ENCODE results near the gene MSANTD2.
A peak's percentile ranks its signal among the peaks of the same experiment; 100 is the strongest.
"Not testable (repeated sequence)": the region's sequence is repeated elsewhere in the genome, so short reads cannot be mapped to it uniquely, and the experiment has no call there.

The MSANTD2 gene

DNA sequence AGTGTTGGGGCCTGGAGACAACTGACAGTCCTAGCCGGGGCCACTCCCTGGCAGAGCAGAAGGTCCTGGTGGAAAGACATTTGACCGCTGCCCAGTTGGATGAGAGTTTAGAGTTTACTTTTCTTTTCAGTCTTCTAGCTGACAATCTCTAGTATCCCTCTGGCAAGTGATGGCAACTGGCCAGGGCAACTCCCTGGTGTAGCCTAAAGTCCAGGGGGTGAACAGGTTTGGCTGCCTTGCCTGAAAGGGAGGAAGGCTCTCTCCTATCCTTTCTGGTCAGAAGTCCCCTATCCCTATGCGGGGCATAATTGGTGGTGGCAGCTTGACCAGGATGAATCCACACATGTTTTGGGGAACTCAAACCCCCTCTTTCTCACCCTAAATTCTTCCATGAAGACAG, 16.8 kb upstream of the MSANTD2 start:
- no peak for DNase-seq

DNA sequence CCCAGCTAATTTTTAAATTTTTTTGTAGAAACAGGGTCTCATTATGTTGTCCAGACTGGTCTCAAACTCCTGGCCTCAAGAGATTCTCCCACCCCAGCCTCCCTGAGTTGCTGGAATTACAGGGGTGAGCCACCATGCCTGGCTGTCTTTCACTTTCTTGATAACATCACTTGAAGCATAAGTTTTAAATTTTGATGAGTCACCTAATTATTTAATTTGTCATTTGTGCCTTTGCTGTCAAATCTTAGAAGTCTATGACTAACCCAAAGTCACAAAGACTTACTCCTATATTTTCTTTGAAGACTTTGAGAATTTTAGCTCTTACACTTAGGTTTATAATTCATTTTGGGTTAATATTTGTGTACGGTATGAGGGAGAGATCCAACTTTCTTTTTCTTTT, 14.5 kb upstream of the MSANTD2 start:
- no peak for DNase-seq

DNA sequence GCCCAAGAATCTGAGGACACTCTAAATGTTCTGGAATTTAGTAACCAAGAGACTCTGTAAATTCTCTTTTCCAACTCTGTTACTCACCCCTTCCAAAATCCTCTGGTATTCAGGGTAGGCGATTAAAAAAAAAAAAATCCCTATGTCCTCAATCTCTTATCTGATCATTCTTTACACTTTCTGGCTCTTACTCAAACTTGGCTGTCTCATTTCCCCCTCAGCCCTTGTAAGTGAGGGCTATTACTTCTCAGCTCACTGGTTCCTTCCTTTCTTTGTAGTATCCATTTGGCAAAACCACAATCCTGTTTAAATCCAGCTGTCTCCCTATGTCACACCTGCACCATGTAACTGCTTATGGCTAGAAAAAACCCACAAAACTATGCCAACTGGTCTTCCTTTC, 12.7 kb upstream of the MSANTD2 start:
- DNase-seq = no peak

DNA sequence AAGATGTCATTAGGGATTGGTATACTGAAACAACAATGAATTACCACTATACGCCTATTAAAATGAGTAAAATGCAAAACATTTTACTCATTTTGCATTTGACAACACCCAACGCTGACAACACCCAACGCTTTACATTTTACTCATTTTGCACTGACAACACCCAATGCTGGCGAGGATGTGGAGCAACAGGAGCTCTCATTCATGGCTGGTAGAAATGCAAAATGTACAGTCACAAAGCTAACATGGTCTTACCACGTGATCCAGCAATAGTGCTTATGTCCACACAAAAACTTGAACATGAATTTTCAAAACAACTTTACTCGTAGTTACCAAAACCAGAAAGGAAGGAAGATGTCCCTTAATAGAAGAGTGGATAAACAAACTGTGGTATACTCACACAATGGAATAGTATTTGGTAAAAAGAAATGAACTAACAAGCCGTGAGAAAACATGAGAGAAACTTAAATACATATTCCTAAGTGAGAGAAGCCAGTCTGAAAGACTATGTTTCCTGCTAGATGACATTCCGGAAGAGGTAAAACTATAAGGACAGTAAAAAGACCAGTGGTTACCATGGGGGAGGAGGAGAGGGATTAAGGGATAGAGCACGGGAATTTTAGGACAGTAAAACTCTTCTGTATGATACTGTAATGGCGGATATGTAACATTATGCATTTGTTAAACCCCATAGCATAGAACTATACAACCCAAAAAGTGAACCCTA, 11.4 kb upstream of the MSANTD2 start:
- no peak for DNase-seq

DNA sequence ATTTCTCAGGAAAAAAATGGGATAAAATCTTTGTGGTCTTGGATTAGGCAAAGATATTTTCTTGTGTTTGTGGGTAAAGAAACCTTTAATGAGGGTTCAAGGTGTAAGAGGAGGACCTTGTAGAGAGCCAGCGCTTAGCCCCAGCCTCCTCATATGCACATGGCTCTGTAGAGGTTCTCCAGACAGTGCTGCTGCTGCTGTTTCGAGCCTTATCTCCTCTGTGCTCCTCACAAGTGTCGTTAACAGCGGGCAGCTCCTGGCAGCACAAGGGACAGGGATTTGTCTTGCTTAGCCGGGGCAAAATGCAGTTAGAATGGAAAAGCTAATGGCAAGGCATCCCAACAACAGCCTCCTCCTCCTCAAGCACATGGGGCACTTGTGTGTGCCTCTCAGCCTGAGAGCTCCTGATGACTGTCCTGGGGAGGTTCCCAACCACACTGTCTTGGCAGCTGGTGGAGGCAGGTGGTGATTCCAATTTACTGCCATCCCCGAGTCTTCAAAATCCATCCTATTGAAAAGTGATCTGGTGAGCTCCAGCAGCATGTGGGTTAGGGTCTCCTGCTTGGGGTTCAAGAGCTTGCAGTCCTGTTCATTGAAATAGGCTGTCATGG, 7.6 kb upstream of the MSANTD2 start:
- no peak for DNase-seq

DNA sequence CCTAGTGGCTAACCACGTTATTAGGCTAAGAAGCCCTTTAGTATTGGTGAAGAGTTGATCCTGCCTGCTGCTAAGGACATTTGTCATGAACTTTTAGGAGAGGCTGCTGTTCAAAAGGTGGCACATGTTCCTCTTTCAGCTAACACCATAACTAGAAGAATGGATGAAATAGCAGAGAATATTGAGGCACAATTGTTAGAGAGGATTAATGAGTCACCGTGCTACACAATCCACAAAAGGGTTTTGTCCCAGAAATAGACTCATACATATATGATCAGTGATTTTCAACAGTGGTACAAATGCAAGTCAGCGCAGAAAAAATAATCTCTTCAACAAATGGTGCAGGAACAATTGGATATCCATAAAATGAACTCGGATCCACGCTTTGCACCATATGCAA, 7.0 kb upstream of the MSANTD2 start:
- DNase-seq = no peak

DNA sequence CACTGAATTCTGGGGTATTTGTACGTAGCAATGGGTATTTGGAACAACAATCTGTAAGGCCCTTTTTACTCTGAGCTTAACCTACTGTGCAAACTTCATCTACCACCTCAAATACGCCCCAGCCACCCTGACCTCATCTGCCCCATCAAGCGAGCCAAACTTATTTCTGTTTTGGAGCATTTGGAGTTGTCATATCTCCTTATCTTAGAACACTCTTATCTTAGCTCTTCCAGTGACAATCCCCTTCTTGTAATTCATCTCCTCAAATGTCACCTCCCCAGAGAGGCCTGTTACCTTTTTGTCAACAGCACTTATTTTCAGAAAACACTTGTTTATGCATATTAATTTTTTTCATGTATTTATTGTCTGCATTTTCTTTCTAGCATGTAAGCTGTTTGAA, 4.7 kb upstream of the MSANTD2 start:
- no peak for DNase-seq

DNA sequence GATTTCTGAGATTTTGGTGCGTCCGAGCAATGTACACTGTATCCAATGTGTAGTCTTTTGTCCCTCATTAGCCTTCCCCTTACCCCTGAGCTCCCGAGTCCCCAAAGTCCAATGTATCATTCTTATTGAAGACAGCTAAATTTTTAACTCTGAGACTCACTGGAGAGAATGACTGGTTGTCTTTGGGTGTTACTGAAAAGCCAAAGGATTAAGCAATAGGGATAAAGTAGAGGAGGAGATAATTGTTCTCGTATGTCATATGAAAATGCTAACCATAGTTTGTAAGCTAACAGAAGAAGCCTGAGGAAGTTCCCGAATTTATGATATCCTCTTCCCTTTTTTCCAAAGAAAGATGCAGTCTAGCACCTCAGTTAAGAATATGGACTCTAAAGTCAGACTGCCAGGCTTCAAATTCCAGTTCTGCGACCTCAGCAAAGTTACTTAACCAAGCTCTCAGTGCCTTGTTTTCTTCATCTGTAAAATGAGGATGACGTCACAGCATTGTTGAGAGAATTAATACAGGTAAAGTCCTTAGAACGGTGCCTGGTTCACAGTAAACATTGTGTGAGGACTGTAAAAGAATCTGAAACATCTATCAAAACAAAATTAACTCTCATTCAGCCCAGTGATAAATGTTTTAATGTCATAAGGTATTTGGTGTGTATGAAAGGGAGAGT, 1.6 kb upstream of the MSANTD2 start:
- no peak for DNase-seq

DNA sequence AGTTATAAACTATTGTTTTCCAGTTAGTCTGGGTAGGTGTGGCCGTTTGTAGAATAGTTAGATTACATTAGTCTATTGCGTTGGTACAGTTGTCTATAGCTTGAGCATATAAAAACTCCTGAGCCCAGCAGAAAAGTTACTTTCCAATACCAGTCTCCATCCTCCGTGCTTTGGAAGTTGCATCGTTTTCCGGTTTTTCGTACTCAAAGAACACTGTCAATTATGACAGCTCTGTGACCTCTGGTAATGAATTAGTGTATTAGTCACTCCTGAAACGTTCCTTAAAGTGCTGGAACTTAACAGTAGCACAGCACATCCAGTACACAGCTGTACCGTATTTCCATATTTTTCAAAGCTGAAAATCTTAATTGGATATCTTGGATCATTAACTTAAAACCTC, 808 bp upstream of the MSANTD2 start:
- DNase-seq = peak; percentile 11

DNA sequence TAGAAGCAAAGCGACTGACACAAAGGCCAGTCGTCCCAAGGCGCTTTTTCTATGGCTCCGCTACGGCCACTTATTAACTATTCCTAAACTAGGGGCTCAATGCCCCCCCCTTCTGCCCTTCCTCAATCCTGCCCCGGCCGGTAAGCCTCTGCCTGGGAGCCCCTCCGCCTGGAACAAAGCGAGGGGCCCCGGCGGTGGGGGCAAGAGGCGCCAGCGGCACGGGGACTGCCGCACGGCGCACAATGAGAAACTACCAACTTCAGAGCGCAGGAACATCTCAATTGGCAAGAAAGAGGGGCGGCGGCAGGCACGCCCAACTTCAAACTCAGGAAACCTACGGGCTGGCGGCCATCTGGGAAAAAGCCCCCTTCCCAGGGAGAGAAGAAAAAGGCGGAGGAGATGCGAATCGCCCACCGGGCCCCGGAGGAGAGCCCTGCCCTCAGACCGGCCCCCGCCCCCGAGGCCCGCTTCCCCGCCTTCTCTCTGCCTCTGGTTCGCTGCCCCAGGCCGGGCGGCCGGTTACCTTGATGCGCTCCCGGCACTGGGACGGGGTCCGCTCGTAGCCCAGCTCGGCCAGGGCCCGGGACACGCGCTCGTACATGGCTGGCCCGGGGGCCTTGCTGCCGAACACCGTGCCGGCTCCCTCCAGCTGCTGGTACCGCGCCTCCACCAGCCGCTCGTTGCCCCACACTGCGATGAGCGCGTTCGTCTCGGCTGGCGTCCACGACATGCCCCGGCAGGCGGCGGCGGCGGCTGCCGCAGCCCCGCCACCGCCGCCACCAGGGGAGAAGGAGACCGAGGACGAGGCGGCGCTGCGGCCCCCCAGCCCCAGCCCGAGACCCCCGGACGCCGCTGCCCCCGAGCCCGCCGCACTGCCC, 619 bp downstream of the MSANTD2 start:
- DNase-seq = peak; percentile 47

DNA sequence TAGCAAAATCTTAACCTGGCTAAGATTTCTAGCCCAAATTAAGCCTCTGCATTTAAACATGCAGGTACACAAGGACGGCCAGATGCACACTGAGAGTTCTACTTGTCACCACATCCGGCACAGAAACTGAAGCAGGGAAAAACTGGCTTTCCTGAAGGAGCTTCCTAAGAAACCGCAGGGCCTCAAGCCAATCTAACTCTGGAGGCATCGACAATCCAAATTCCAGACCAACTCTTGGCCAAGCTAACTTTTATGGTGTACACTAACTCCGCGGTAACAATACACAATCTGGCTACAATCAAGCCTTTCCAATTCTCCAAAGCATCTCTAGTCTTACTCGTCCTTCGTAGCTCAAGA, 1.2 kb downstream of the MSANTD2 start:
- DNase-seq = no peak

DNA sequence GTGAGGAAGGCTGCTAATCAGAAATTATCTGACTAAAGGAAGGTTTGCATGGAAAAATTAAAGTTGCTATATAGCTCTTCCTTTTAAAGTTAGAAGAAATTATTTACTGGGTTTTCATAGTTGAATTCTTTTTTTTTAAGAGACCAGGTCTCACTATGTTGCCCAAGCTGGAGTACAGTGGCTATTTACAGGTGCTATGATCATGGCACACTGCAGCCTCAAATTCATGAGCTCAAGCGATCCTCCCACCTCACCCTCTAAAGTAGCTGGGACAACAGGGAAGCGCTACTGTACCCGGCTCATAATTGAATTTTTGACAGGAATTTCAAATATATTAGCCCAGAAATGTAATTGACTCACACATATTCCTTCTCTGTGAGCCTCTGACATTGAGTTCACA, 3.9 kb downstream of the MSANTD2 start:
- DNase-seq = no peak

DNA sequence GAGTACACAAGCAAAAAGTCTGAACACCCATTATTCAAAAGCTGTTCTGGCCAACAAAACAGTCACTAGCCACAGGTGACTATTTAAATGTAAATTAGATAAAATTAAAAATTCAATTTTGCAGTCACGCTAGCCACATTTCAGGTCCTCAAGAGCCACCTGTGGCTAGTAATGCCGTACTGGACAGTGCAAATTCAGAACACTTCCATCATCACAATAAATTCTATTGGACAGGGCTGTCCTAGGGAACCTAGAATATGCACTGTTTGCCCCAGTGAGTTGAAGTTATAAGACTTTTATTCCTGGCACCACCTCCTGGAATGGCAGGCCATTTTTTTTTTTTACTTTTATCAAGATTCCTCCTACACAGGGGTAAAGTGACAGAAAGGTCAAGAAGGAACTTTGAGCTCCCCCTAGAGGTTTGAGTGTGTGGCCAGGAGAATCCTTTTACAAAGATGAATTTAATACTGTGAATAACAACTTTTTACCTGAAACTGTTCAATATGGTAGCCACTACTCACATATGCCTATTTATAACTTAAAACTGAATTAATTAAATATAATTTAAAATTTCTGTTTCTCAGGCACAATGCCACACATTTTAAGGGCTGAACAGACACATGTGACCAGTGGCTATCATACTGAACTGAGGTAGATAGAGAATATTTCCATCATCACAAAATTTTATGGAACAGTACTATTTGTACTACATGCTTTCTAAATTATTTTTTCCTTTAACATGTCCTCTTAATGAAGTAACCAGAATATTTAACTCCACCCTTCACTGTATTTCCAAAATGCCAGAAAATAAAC, 6.5 kb downstream of the MSANTD2 start:
- DNase-seq = peak; percentile 14

DNA sequence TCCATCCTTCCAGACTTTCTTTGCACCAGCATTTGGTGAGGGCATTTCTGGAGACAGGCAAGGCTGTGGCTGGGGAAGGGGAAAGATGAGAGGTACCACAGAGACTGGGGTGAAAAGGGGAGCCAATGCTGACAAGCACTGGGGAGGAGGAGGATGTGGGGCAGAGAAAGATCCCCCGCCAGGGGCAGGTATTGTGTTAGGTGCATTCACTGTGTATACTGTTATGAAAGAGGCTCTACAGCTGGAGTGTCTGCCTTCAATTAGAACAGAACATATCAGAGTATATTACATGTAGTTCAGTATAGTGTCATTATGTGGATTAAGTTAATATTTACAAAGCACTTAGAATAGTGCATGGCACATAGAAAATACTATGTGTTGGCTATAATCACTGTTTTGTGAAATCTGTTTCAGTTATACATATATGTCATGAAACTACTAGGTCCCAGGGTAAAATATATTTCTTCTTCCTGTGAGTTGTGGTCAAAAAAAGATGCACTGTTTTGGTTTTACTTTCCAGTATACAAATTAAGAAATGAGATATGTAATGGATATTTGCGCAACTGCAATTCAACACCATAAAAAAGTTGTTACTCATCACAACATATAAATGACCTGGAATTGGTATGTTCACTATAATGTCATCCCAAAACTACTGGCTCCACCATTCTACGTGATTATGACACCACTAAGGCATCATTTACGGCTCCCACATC, 8.4 kb downstream of the MSANTD2 start:
- no peak for DNase-seq

DNA sequence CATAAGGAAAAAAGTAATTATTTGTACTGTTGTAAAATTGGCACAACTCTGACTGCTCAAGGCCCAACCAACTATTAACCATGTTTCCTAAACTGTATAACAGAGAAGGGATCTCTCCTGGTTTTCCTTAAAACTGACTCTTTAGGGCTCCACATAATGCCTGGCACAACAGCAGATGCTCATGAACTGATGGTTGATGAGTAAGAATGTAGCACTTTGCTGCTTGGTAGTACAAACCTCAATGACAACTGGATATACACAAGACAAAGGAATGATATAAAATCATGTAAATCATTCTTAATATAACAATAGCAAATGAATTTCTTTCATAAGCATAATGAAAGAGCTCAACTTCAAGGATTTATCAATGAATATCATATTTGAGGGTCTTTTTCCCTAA, 11.7 kb downstream of the MSANTD2 start:
- DNase-seq = no peak

DNA sequence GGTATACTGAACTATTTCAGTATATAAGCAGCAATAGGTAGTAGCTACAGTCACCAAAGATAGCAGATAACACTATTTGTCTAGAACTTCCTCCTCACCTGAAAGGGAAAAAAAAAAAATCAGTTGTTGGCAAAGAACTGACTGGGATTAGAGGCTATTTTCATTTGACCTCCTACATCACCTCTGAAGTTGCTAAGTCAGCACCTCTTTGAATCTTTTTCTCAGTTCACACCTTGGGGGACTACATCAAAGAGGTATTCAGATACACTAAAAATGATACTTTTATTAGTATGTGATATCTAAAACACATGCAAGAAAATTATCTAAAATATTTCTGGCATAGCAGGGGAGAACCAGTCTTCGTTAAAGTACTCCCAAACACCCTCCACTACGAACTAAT, 16.2 kb downstream of the MSANTD2 start:
- no peak for DNase-seq

DNA sequence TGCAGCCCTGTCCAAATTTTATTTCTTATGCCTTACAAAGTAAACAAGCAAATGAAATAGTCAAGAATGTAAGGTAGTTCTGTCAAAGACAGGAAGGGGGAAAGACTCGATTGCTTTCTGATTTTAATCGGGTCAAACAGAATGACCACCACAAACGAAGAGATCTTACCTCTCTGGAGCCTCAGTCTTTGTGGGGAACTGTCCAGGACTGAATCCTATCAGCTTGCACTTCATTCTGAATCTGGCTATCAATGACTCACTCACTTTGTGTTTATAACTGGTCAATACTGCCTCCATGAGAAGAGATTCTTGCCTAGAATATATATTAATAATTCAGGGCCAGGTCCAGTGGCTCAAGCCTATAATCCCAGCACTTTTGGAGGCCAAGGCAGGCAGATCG, 17.2 kb downstream of the MSANTD2 start:
- no peak for DNase-seq

DNA sequence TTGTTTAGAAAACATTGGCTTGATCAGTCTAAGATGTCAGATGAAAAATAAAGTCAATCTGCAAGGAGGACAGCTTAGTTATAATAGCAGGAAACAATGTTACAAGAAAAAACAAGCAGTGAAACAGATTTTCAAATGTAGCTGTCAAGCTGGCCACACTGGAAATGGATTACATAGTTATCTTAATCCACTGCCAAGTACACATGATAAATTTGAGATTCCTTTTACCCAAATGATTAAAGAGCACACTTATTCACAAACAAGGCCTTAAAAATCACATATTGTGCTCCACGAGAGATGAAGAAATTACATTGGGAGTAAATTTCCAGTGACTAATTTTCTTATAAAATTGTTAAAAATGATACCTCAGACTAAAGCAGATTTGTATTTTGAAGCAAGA, 20.6 kb downstream of the MSANTD2 start:
- no peak for DNase-seq

DNA sequence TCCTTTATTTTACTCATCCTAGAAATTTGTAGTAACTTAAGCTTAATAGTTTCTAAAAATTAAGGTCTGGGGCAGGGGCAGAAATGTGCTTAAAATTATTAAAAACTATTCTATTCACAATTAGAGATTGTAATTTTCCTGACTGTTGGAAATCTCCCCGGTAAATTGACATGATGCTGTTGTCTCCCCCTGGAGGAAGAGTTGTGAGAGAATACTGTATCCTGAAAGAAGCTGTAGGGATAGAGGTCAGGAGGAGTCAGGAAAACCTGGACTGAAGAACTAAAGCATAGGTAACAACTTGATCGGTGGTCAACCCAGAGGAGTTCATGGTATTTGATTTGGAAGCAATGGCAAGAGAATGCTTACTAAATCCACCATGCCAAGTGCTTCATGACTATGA, 21.9 kb downstream of the MSANTD2 start:
- DNase-seq = no peak

DNA sequence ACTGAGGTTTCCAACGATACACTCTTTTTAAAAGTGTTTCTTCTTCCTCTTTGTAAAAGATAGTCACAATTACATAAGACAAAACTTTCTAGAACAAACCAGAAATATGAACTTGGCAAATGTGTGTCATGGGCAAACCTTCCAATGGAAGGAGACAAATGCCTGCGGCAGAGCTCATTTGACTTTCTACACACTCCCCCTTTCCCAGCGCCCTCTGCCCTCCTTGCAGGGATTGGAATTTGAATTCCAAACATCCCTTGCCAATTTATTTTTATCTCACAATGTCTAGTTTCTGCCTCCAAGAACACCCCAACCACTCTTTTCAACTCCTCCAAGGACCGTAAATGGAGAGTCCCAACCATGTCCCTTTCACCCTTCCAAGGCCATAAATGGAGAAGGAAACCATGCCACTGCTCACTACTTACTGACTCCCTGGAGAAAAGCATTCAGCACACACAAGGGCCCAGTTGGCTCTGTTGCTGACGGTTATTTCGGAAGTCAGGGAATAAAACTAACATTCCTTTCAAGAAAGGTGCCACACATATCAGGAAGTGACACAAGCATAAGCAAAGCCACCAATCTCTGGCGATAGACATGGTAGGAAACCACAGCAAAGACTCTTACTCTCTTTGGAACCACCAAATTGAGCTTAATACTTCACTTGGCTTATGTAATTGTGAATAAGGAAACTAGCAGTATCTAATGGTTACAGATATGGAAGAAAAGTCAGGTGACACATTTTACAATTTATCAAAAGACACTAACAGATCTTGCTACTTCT, 23.2 kb downstream of the MSANTD2 start:
- DNase-seq = no peak

DNA sequence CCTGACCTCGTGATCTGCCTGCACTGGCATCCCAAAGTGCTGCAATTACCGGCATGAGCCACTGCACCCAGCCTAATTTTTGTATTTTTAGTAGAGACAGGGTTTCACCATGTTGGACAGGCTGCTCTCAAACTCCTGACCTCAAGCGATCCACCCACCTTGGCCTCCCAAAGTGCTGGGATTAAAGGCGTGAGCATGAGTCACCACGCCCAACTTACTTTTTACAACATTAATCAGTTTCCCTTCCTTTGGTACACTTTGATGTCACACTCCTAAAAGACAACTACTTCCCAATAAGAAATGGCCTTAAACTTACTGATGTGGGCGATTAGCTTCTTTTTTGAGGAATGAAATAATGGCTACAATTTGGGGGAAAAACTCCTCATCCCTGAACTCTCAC, 29.2 kb downstream of the MSANTD2 start:
- not testable (repeated sequence) for DNase-seq

Measured in activated CD4-positive, alpha-beta T cell treated with anti-CD3 and anti-CD28 coated beads for 48 hours (primary cell).